ENCODE measurements around the gene APOM. TPM values are rescaled to one million over a fixed set of nuclear protein-coding genes. Genes with fewer than 3 reads are reported as not detected.

The APOM gene
- total RNA-seq, 1 donor from 2014 or later: 2.4 TPM

DNA sequence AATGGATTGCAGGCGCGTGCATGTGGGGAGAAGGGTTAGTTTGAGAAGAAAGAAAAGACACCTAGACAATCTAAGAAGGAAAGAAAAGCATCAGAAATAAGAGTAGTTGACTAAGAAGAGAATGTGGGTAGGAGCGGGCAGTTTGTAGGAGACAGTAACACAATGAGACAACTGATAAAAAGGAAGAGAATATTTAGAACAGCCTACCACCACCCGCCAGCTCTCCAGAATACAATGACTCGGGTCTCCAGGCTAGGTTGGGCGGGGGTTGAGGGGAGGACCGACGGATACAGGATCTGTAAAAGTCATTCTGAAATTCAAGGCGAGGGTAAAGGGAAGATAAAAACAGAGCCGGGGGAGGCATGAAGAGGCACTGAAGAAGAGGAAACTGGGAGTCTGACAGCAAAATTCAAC, 46.7 kb downstream of the APOM start:
- H3K4me3 ChIP-seq: peak overlapping the region; percentile 90
- peaks cover 43% of the 10 kb centered on the region for H3K4me1 ChIP-seq
- peaks cover 20% of the 10 kb centered on the region for H3K36me3 ChIP-seq
- TF ChIP-seq, protein P1, sequence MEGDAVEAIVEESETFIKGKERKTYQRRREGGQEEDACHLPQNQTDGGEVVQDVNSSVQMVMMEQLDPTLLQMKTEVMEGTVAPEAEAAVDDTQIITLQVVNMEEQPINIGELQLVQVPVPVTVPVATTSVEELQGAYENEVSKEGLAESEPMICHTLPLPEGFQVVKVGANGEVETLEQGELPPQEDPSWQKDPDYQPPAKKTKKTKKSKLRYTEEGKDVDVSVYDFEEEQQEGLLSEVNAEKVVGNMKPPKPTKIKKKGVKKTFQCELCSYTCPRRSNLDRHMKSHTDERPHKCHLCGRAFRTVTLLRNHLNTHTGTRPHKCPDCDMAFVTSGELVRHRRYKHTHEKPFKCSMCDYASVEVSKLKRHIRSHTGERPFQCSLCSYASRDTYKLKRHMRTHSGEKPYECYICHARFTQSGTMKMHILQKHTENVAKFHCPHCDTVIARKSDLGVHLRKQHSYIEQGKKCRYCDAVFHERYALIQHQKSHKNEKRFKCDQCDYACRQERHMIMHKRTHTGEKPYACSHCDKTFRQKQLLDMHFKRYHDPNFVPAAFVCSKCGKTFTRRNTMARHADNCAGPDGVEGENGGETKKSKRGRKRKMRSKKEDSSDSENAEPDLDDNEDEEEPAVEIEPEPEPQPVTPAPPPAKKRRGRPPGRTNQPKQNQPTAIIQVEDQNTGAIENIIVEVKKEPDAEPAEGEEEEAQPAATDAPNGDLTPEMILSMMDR (IDR thresholded peaks at IDR 0.05; ENCODE audit: borderline replicate concordance): no peak
- H3K9me3 ChIP-seq (replicated peaks): no peaks in the 10 kb centered on the region
- intact Hi-C loops (cut with micrococcal nuclease): no loop called here
- H3K27ac ChIP-seq (replicated peaks): peak overlapping the region; percentile 99
- no peaks in the 10 kb centered on the region for H3K27me3 ChIP-seq (ENCODE audit: low read depth)
- no peak for DNase-seq

- H3K27me3 ChIP-seq (ENCODE audit: low read depth): no peaks in the 10 kb centered on the region
- H3K27ac ChIP-seq (replicated peaks): peak within 1 kb of the TSS; percentile 99
- intact Hi-C loops (cut with micrococcal nuclease): no loop called here
- H3K4me1 ChIP-seq: peaks cover 43% of the 10 kb centered on the region
- H3K36me3 ChIP-seq: peaks cover 19% of the 10 kb centered on the region
- peak within 1 kb of the TSS; percentile 90 for H3K4me3 ChIP-seq
- peak; percentile 99 for DNase-seq
- H3K9me3 ChIP-seq (replicated peaks): no peaks in the 10 kb centered on the region
- TF ChIP-seq, protein P1 (IDR thresholded peaks at IDR 0.05; ENCODE audit: borderline replicate concordance): peak; percentile 24
Observed at GRCh38 chr6:31702819-31703716, 47.4 kb downstream of the APOM start, which contains the start of gene ABHD16A. ABHD16A (minus strand) TSS chr6:31703324; CDS start chr6:31703281, 43 bp downstream.

DNA sequence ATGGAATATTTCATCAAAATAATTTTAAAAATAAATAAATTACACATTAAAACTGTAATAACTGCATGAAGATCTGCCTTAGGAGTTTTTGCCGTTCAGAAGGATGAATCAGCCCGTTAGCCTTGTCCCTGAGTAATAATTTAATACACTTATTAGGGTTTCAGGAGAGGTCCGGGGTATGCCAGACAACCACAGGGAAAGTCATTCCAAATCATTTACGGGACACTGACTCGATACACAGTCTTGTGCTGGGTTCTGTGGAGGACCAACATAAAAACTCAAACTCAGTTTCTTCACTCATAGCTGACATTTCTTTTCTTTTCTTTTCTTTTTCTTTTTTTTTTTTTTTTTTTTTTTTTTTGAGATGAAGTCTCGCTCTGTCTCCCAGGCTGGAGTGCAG, 50.2 kb downstream of the APOM start:
- TF ChIP-seq, protein P1 (IDR thresholded peaks at IDR 0.05; ENCODE audit: borderline replicate concordance): no peak
- H3K9me3 ChIP-seq (replicated peaks): no peaks in the 10 kb centered on the region
- intact Hi-C loops (cut with micrococcal nuclease): no loop called here
- no peak overlapping the region for H3K27ac ChIP-seq (replicated peaks)
- no peak for DNase-seq
- H3K36me3 ChIP-seq: no peaks in the 10 kb centered on the region
- H3K4me1 ChIP-seq: peaks cover 28% of the 10 kb centered on the region
- H3K4me3 ChIP-seq: no peak overlapping the region
- H3K27me3 ChIP-seq (ENCODE audit: low read depth): peaks cover 6% of the 10 kb centered on the region

DNA sequence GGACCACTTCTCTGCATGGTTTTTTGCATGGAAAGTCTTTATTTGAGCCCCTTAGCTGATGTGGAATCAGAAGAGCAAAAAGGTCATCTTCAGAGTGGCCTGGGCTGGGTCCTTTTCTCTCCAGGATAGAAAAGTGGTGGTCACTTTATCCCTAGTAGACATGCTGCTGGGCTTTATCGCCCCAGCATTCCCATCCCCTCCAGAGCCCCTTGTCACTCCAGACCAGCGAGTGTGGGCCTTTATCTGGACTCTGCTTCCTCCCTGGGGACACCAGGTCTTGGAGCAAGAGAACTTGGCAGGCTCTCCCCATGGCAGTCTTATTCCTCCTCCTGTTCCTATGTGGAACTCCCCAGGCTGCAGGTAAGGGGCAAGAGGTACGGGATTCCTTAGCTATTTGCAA, 50.9 kb downstream of the APOM start, which contains the start of gene LY6G6F:
TSS of gene LY6G6F (plus strand) at position 268 of the 400 bp plus-strand sequence. CDS start at position 309, 41 bp downstream.
- Histone ChIP-seq H3K27me3 (ENCODE audit: low read depth) (peaks cover 9% of the 10 kb centered on the region), H3K27ac (replicated peaks) (no peak within 1 kb of the TSS), H3K4me1 (peaks cover 21% of the 10 kb centered on the region), H3K36me3 (no peaks in the 10 kb centered on the region), H3K9me3 (replicated peaks) (no peaks in the 10 kb centered on the region), H3K4me3 (no peak within 1 kb of the TSS)
- no peak for DNase-seq
- intact Hi-C loops (cut with micrococcal nuclease): no loop called here
- TF ChIP-seq, protein P1 (IDR thresholded peaks at IDR 0.05; ENCODE audit: borderline replicate concordance): no peak

DNA sequence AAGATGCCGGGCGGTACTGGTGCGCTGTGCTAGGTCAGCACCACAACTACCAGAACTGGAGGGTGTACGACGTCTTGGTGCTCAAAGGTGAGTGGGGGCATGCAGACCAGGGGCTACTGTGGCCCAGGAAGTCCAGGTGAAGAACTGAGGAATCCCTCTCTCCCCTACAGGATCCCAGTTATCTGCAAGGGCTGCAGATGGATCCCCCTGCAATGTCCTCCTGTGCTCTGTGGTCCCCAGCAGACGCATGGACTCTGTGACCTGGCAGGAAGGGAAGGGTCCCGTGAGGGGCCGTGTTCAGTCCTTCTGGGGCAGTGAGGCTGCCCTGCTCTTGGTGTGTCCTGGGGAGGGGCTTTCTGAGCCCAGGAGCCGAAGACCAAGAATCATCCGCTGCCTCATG, 52.0 kb downstream of the APOM start:
- no peak overlapping the region for H3K4me3 ChIP-seq
- H3K27ac ChIP-seq (replicated peaks): no peak overlapping the region
- H3K9me3 ChIP-seq (replicated peaks): no peaks in the 10 kb centered on the region
- DNase-seq: no peak
- H3K27me3 ChIP-seq (ENCODE audit: low read depth): peaks cover 9% of the 10 kb centered on the region
- H3K36me3 ChIP-seq: no peaks in the 10 kb centered on the region
- peaks cover 10% of the 10 kb centered on the region for H3K4me1 ChIP-seq
- TF ChIP-seq, protein P1 (IDR thresholded peaks at IDR 0.05; ENCODE audit: borderline replicate concordance): no peak
- intact Hi-C loops (cut with micrococcal nuclease): no loop called here

Small RNAs within 50 kb of the gene (microRNA-seq; reads per million reads assigned to microRNA genes)
- gene MIR4646 (1.2 reads per million), gene MIR6832 (not detected)

Other genes starting within 250 kb of the APOM start
- 1.1 TPM for gene MICB, start 157.7 kb upstream of the APOM start, total RNA-seq
- gene MCCD1, start 126.9 kb upstream of the APOM start, total RNA-seq: not detected
- gene DDX39B, start 113.9 kb upstream of the APOM start, total RNA-seq: 179 TPM
- 1.6 TPM for gene ATP6V1G2, start 109.3 kb upstream of the APOM start, total RNA-seq
- 11.5 TPM for gene NFKBIL1, start 108.3 kb upstream of the APOM start, total RNA-seq
- gene LTA, start 83.6 kb upstream of the APOM start, total RNA-seq: not detected
- 0.47 TPM for gene TNF, start 80.3 kb upstream of the APOM start, total RNA-seq
- 0.25 TPM for gene LTB, start 73.5 kb upstream of the APOM start, total RNA-seq
- gene LST1, start 69.6 kb upstream of the APOM start, total RNA-seq: 6.5 TPM
- not detected for gene NCR3, start 62.9 kb upstream of the APOM start, total RNA-seq
- gene AIF1, start 40.7 kb upstream of the APOM start, total RNA-seq: 15.2 TPM
- 82.4 TPM for gene PRRC2A, start 35.2 kb upstream of the APOM start, total RNA-seq
- gene BAG6, start 3.2 kb upstream of the APOM start, total RNA-seq: 260 TPM
- 16.9 TPM for gene C6orf47, start 4.9 kb downstream of the APOM start, total RNA-seq
- 19.2 TPM for gene GPANK1, start 9.1 kb downstream of the APOM start, total RNA-seq
- gene CSNK2B, start 10.2 kb downstream of the APOM start, total RNA-seq: 105 TPM
- 4.4 TPM for gene LY6G5B, start 14.1 kb downstream of the APOM start, total RNA-seq
- 1.5 TPM for gene LY6G5C, start 25.2 kb downstream of the APOM start, total RNA-seq
- 29.6 TPM for gene ABHD16A, start 47.4 kb downstream of the APOM start, total RNA-seq
- gene LY6G6F, start 51.0 kb downstream of the APOM start, total RNA-seq: not detected
- gene LY6G6D, start 59.5 kb downstream of the APOM start, total RNA-seq: not detected
- gene LY6G6C, start 65.9 kb downstream of the APOM start, total RNA-seq: not detected
- 0.19 TPM for gene MPIG6B, start 67.5 kb downstream of the APOM start, total RNA-seq
- 36.1 TPM for gene DDAH2, start 73.4 kb downstream of the APOM start, total RNA-seq
- gene CLIC1, start 80.6 kb downstream of the APOM start, total RNA-seq: 78.0 TPM
- gene MSH5, start 84.1 kb downstream of the APOM start, total RNA-seq: 1.3 TPM
- not detected for gene SAPCD1, start 106.8 kb downstream of the APOM start, total RNA-seq
- 14.7 TPM for gene VWA7, start 121.4 kb downstream of the APOM start, total RNA-seq
- 20.0 TPM for gene VARS1, start 139.9 kb downstream of the APOM start, total RNA-seq
- 19.4 TPM for gene LSM2, start 151.1 kb downstream of the APOM start, total RNA-seq
- gene HSPA1L, start 159.4 kb downstream of the APOM start, total RNA-seq: 2.2 TPM
- gene HSPA1A, start 159.6 kb downstream of the APOM start, total RNA-seq: 271 TPM
- 184 TPM for gene HSPA1B, start 171.8 kb downstream of the APOM start, total RNA-seq
- 26.0 TPM for gene NEU1, start 206.9 kb downstream of the APOM start, total RNA-seq
- 0.08 TPM for gene SLC44A4, start 223.1 kb downstream of the APOM start, total RNA-seq
- gene EHMT2, start 241.8 kb downstream of the APOM start, total RNA-seq: 15.6 TPM
- 3.5 TPM for gene ZBTB12, start 246.2 kb downstream of the APOM start, total RNA-seq

All from left ventricle myocardium inferior (tissue), 1 donor.